ENCODE data around the gene CEACAM16. TPM values are rescaled to one million over a fixed set of nuclear protein-coding genes. Genes with fewer than 3 reads are reported as not detected.
A peak's percentile ranks its signal among the peaks of the same experiment; 100 is the strongest.

Gene CEACAM16
- total RNA-seq, 4 donors from 2014 or later, result not detected

DNA sequence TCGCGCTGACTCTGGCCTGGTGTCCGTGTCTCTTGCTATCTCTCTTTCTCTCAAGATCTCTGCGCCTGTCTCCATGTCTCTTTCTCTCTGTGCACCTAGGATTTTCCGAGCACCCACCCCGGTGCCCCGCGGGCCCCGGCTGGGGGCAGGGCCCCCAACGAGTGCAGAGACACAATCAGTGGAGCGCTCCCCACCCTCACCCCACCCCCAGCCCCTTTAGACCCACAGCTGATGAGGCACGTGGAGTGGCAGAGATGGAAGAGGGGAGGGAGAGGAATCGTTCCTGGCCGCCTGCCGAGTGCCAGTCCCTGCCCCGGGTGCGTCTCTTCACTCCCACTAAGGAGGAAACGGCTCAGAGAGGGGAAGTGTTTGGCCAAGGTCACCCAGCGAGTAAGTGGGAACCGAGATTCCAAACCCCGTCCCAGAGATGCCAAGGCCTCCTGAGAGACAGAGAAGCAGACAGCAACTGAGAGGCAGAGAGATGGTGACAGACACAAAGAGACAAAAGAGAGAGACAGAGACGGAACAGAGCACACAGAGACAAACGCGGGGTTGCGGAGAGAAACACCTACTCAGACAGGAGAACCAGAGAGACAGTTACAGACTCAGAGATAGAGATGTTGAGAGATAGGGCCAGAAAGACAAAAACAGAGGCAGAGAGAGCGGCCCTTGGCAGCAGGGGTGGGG is 48.9 kb downstream of the CEACAM16 start:
- H3K4me3 ChIP-seq (ENCODE audit: low read depth, poor library complexity, severe bottlenecking), result peak overlapping the region; percentile 15
- WGBS, 2 donors, result 0 to 1% methylated on average over 26 of the region's 26 CpGs
- intact Hi-C loops (cut with DNase I; ENCODE audit: low total_unique reads), result loop anchor here (5.0 kb wide), 1 partner anchor 991 kb away; no protein-coding TSS in a partner anchor
- DNase-seq (ENCODE audit: low spot score in 2 of 2), result peak; percentile 52 to 93
- no peak for TF ChIP-seq POLR2A (IDR thresholded peaks at IDR 0.05)
- TF ChIP-seq, protein P1, sequence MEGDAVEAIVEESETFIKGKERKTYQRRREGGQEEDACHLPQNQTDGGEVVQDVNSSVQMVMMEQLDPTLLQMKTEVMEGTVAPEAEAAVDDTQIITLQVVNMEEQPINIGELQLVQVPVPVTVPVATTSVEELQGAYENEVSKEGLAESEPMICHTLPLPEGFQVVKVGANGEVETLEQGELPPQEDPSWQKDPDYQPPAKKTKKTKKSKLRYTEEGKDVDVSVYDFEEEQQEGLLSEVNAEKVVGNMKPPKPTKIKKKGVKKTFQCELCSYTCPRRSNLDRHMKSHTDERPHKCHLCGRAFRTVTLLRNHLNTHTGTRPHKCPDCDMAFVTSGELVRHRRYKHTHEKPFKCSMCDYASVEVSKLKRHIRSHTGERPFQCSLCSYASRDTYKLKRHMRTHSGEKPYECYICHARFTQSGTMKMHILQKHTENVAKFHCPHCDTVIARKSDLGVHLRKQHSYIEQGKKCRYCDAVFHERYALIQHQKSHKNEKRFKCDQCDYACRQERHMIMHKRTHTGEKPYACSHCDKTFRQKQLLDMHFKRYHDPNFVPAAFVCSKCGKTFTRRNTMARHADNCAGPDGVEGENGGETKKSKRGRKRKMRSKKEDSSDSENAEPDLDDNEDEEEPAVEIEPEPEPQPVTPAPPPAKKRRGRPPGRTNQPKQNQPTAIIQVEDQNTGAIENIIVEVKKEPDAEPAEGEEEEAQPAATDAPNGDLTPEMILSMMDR (IDR thresholded peaks at IDR 0.05), result no peak

DNA sequence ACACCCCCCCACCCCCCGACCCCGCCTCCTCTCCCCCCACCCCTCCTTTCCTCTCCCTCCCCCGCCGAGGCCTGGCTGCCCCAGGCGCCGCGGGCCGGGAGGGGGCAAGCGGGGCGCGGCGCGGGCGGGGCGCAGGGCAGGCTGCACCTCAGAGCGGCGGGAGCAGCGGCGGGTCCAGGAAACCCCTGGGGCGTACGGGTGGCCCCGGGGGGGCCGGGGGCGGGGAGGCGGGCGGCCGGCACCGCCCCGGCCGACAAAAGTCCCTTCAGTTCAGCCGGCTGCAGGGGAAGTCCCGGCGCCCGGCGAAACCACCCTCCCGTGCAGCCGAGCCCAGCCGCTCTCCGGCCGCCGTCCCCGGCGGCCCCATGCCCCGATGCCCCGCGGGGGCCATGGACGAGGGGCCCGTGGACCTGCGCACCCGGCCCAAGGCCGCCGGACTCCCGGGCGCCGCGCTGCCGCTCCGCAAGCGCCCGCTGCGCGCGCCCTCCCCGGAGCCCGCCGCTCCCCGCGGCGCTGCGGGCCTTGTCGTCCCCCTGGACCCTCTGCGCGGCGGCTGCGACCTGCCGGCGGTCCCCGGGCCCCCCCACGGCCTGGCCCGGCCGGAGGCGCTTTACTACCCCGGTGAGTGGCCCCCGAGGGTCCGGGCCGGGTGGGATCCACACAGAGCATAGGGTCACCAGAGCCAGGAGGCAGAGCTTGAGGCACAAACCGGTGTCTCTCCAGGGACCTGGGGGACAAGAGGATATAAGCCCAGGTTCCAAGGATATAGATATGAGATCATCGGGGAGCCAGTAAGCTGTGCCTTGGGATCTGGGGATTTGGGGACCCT is 49.7 kb downstream of the CEACAM16 start, which contains the start of gene BCL3:
Gene BCL3, plus strand, starts transcription at position 283 of the 829 bp plus-strand sequence. Its CDS starts 83 bp downstream, at position 366.
- intact Hi-C loops (cut with DNase I; ENCODE audit: low total_unique reads), result loop anchor here (5.0 kb wide), 1 partner anchor 991 kb away; no protein-coding TSS in a partner anchor
- peak; percentile 52 to 93 for DNase-seq (ENCODE audit: low spot score in 2 of 2)
- no peak for TF ChIP-seq POLR2A (IDR thresholded peaks at IDR 0.05)
- TF ChIP-seq, protein P1 (IDR thresholded peaks at IDR 0.05), result no peak
- H3K4me3 ChIP-seq (ENCODE audit: low read depth, poor library complexity, severe bottlenecking), result peak within 1 kb of the TSS; percentile 80
- 0% methylated on average over 28 to 37 of the region's 88 CpGs for WGBS, 2 donors

DNA sequence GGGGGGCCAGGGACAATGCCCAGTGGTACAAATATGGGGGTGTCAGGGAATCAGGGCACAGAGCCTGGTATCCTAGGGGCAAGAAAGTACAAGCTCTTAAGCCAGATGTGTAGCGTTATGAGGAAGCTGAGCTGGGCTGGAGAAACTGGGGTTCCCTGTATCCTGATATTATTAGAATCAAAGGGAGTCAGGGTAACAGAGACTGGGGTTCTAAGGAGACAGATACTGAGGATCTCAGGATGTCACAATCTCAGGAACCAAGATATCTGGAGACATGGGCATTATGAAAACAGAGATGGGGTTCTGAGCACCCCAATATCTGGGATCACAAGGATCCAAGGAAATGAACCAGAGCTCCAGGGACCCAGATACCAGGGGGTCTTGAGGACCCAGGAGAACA is 50.3 kb downstream of the CEACAM16 start:
- TF ChIP-seq, protein P1 (IDR thresholded peaks at IDR 0.05), result no peak
- no peak for TF ChIP-seq POLR2A (IDR thresholded peaks at IDR 0.05)
- peak overlapping the region; percentile 80 for H3K4me3 ChIP-seq (ENCODE audit: low read depth, poor library complexity, severe bottlenecking)
- DNase-seq (ENCODE audit: low spot score in 2 of 2), result no peak
- 5 to 11% methylated on average over 1 of the region's 1 CpG for WGBS, 2 donors
- intact Hi-C loops (cut with DNase I; ENCODE audit: low total_unique reads), result loop anchor here (5.0 kb wide), 1 partner anchor 992 kb away; no protein-coding TSS in a partner anchor

DNA sequence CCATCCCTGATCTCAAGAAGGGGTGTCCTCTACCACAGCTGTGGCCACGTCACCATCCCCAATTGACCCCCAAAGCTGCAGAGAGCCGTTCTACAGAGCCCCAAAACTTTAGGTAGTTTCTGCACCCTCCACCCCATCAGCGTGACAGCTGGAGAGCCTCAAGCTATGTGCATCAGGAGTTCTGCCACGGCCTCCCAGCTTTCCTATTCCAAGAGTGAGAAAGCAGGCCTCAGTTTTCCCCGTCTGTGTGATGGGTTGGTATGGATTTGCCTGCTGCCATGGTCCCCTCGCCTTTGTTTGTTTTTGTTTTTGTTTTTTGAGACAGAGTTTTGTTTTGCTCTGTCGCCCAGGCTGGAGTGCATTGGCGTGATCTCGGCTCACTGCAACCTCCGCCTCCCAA is 51.0 kb downstream of the CEACAM16 start:
- 65 to 67% methylated on average over 10 of the region's 10 CpGs for WGBS, 2 donors

DNA sequence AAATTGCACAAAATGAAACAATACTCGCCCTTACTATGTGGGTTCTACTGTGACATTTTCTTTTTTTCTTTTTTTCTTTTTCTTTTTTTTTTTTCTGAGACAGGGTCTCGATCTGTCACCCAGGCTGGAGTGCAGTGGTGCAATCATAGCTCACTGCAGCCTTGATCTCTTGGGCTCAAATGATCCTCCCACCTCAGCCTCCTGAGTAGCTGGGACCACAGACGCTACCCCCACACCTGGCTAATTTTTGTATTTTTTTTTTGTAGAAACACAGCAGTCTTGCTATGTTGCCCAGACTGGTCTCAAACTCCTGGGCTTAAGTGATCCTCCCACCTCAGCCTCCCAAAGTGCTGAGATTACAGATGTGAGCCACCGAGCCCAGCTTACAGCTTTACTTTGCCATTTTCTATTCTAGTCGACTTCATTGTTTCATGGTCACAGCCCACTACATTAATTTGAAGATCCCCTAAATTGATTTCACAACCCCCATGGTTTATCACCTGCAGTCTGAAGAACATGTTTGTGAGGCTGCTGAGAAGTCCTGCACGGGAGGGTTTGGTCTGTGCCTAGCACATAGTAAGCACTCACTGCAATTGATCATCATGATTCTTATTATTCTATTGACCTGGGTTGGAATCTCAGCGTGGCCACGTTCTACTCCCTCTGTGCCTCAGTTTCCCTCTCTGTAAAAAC is 53.3 kb downstream of the CEACAM16 start:
- 60 to 62% methylated on average over 8 of the region's 8 CpGs for WGBS, 2 donors
- intact Hi-C loops (cut with DNase I; ENCODE audit: low total_unique reads), result no loop called here
- H3K4me3 ChIP-seq (ENCODE audit: low read depth, poor library complexity, severe bottlenecking), result no peak overlapping the region
- DNase-seq (ENCODE audit: low spot score in 2 of 2), result no peak
- no peak for TF ChIP-seq POLR2A (IDR thresholded peaks at IDR 0.05)
- TF ChIP-seq, protein P1 (IDR thresholded peaks at IDR 0.05), result no peak

More for the DNA sequence above, 51.0 kb downstream of the CEACAM16 start:
- no peak overlapping the region for H3K4me3 ChIP-seq (ENCODE audit: low read depth, poor library complexity, severe bottlenecking)
- TF ChIP-seq POLR2A (IDR thresholded peaks at IDR 0.05), result no peak
- TF ChIP-seq, protein P1 (IDR thresholded peaks at IDR 0.05), result no peak
- intact Hi-C loops (cut with DNase I; ENCODE audit: low total_unique reads), result loop anchor here (5.0 kb wide), 1 partner anchor 993 kb away; no protein-coding TSS in a partner anchor
- no peak for DNase-seq (ENCODE audit: low spot score in 2 of 2)
